Thyroid gland (tissue), 4 donors: Measurements from ENCODE around the gene BCL7B. TPM values are rescaled to one million over a fixed set of nuclear protein-coding genes. Genes with fewer than 3 reads are reported as not detected.
"Not testable (repeated sequence)": the region's sequence is repeated elsewhere in the genome, so short reads cannot be mapped to it uniquely, and the experiment has no call there.

ENCODE experiments used
- DNase-seq, 2 donors: peaks; one replicate each; pipeline ENCODE4 v3.0.0-alpha.2; 2019
- H3K27ac ChIP-seq, 3 donors: fragments of 200-600 bp; sonication (generic); 1 replicate in 2 of 3; 2 replicates in 1 of 3; pipeline ENCODE4 v1.5.1; 2016 to 2019; ENCODE audit warnings: mild to moderate bottlenecking in 1 of 3, moderate library complexity in 1 of 3
- H3K27me3 ChIP-seq: fragments of 200-600 bp; sonication (generic); one replicate; pipeline ENCODE4 v1.5.1; 2019
- H3K36me3 ChIP-seq, 2 donors: fragments of 200-600 bp; sonication (generic); one replicate each; pipeline ENCODE4 v1.5.1; 2016 to 2019
- H3K4me1 ChIP-seq, 2 donors: fragments of 200-600 bp; sonication (generic); one replicate each; pipeline ENCODE4 v1.5.1; 2017 to 2019
- H3K4me3 ChIP-seq, 3 donors: fragments of 200-600 bp; sonication (generic); replicated peaks in 1 of 3; 1 replicate in 2 of 3; 2 replicates in 1 of 3; pipeline ENCODE4 v1.5.1; 2016; ENCODE audit warnings: mild to moderate bottlenecking in 1 of 3
- H3K9me3 ChIP-seq: fragments of 200-600 bp; sonication (generic); one replicate; pipeline ENCODE4 v1.5.1; 2017
- CTCF ChIP-seq, 6 experiments: fragments of 200-600 bp in 3 of 6; fragments of 450-650 bp in 3 of 6; sonication (generic) in 3 of 6; IDR thresholded peaks; one replicate each; pipeline ENCODE4 v1.5.1; 2016 to 2019; ENCODE audit warnings: antibody characterized with exemption in 6 of 6, mild to moderate bottlenecking in 2 of 6, inconsistent platforms in 1 of 6, moderate library complexity in 1 of 6
- POLR2A ChIP-seq, 2 donors: fragments of 450-650 bp; IDR thresholded peaks; one replicate each; pipeline ENCODE4 v1.6.1; 2017; ENCODE audit warnings: antibody characterized with exemption in 2 of 2, mild to moderate bottlenecking in 2 of 2, moderate library complexity in 1 of 2
- WGBS, 2 donors: methylation state at CpG; one replicate each; pipeline ENCODE4 v1.1.5; 2017; 5-methylcytosine and 5-hydroxymethylcytosine counted together
- intact Hi-C: fragments of 100-400 bp; cut with DNase I; formaldehyde crosslinking; loops from one replicate; pipeline ENCODE4 v1.15.1; 2023
- total RNA-seq, 4 donors: library from RNA; depleted of rRNA; stranded (reverse); fragments of >200 nt; gene quantifications; one replicate each; pipeline ENCODE4 v1.2.3, GENCODE V29; 2016

BCL7B gene
- total RNA-seq, 4 donors from 2014 or later = 52.5 to 83.1 (median 74.4) TPM

GRCh38 chr7:73541722-73542121 lies 15.8 kb downstream of the BCL7B start:
- 89 to 93% methylated on average over 10 of the region's 10 CpGs for WGBS, 2 donors
- Histone ChIP-seq H3K27ac (no peak overlapping the region), H3K9me3 (no peaks in the 10 kb centered on the region), H3K4me1 (no peaks in the 10 kb centered on the region), H3K27me3 (no peaks in the 10 kb centered on the region), H3K4me3 (no peak overlapping the region), H3K36me3 (peaks cover 51 to 61% of the 10 kb centered on the region in 2 donors)
- TF ChIP-seq CTCF (IDR thresholded peaks at IDR 0.05) = no peak
- no peak for TF ChIP-seq POLR2A (IDR thresholded peaks at IDR 0.05)
- intact Hi-C loops = no loop called here
- DNase-seq = no peak

- intact Hi-C loops = no loop called here
- H3K27me3 ChIP-seq = no peaks in the 10 kb centered on the region
- no peak for DNase-seq
- no peak for TF ChIP-seq POLR2A (IDR thresholded peaks at IDR 0.05)
- TF ChIP-seq CTCF (IDR thresholded peaks at IDR 0.05) = no peak
- no peak overlapping the region for H3K4me3 ChIP-seq
- WGBS, 2 donors = 85 to 86% methylated on average over 13 of the region's 13 CpGs
- H3K9me3 ChIP-seq = no peaks in the 10 kb centered on the region
- peaks cover 65 to 78% of the 10 kb centered on the region in 2 donors for H3K36me3 ChIP-seq
- H3K4me1 ChIP-seq = no peaks in the 10 kb centered on the region
- no peak overlapping the region for H3K27ac ChIP-seq
Observed at GRCh38 chr7:73539709-73540108, 17.8 kb downstream of the BCL7B start.

GRCh38 chr7:73538510-73538909 lies 19.0 kb downstream of the BCL7B start:
- intact Hi-C loops, H3K4me1 ChIP-seq, H3K27ac ChIP-seq, H3K9me3 ChIP-seq, H3K27me3 ChIP-seq, H3K4me3 ChIP-seq, DNase-seq: not testable (repeated sequence)
- 95 to 97% methylated on average over 2 of the region's 2 CpGs for WGBS, 2 donors
- H3K36me3 ChIP-seq = peaks cover 65 to 78% of the 10 kb centered on the region in 2 donors

- no peak overlapping the region for H3K27ac ChIP-seq
- intact Hi-C loops = no loop called here
- no peak overlapping the region for H3K4me3 ChIP-seq
- H3K4me1 ChIP-seq = no peaks in the 10 kb centered on the region
- no peaks in the 10 kb centered on the region for H3K9me3 ChIP-seq
- no peaks in the 10 kb centered on the region for H3K27me3 ChIP-seq
- peaks cover 54 to 65% of the 10 kb centered on the region in 2 donors for H3K36me3 ChIP-seq
- TF ChIP-seq CTCF (IDR thresholded peaks at IDR 0.05) (no peak), POLR2A (IDR thresholded peaks at IDR 0.05) (no peak)
- DNase-seq = no peak
- 91 to 94% methylated on average over 14 to 15 of the region's 16 CpGs for WGBS, 2 donors
Observed at GRCh38 chr7:73537051-73537450, 20.4 kb downstream of the BCL7B start.

- 84 to 87% methylated on average over 5 of the region's 5 CpGs for WGBS, 2 donors
- Histone ChIP-seq H3K36me3 (peaks cover 51 to 59% of the 10 kb centered on the region in 2 donors), H3K27me3 (no peaks in the 10 kb centered on the region), H3K27ac (no peak overlapping the region), H3K9me3 (no peaks in the 10 kb centered on the region), H3K4me3 (no peak overlapping the region), H3K4me1 (no peaks in the 10 kb centered on the region)
- intact Hi-C loops = no loop called here
- TF ChIP-seq POLR2A (IDR thresholded peaks at IDR 0.05) (no peak), CTCF (IDR thresholded peaks at IDR 0.05) (no peak)
- no peak for DNase-seq
Observed at GRCh38 chr7:73536479-73536878, 21.0 kb downstream of the BCL7B start.

- DNase-seq, H3K4me3 ChIP-seq, H3K4me1 ChIP-seq, H3K27me3 ChIP-seq, H3K27ac ChIP-seq, H3K9me3 ChIP-seq, intact Hi-C loops: not testable (repeated sequence)
- H3K36me3 ChIP-seq = peaks cover 51 to 55% of the 10 kb centered on the region in 2 donors
- WGBS, 2 donors = 92 to 96% methylated on average over 7 of the region's 7 CpGs
Observed at GRCh38 chr7:73535918-73536317, 21.6 kb downstream of the BCL7B start.
